Osteoblast (primary cell): Measurements from ENCODE around the gene WDFY4. TPM values are rescaled to one million over a fixed set of nuclear protein-coding genes. Genes with fewer than 3 reads are reported as not detected.

ENCODE experiments used
- DNase-seq: peaks from one replicate; pipeline ENCODE4 v3.0.0; 2011; ENCODE audit warnings: low spot score, mixed read lengths; ENCODE audit not compliant: insufficient read length; ENCODE audit errors: missing footprints
- H2AFZ ChIP-seq: 2 replicates; pipeline ENCODE4 v1.6.0; 2011; ENCODE audit warnings: mild to moderate bottlenecking, low read length
- H3K27ac ChIP-seq: 2 replicates; pipeline ENCODE4 v1.5.1; 2011; ENCODE audit warnings: mild to moderate bottlenecking, low read depth, low read length, moderate library complexity
- H3K27me3 ChIP-seq: 2 replicates; pipeline ENCODE4 v1.6.0; 2012; ENCODE audit warnings: mild to moderate bottlenecking, control low read depth, inconsistent platforms, low read length, moderate library complexity; ENCODE audit not compliant: insufficient read depth
- H3K36me3 ChIP-seq: 2 replicates; pipeline ENCODE4 v1.5.1; 2011; ENCODE audit warnings: mild to moderate bottlenecking, low read length, control low read depth, moderate library complexity; ENCODE audit not compliant: insufficient read depth
- H3K4me1 ChIP-seq: 2 replicates; pipeline ENCODE4 v1.5.1; 2011; ENCODE audit warnings: mild to moderate bottlenecking, low read length, control low read depth, moderate library complexity; ENCODE audit not compliant: insufficient read depth
- H3K4me2 ChIP-seq: 2 replicates; pipeline ENCODE4 v1.6.0; 2011; ENCODE audit warnings: mild to moderate bottlenecking, low read length; ENCODE audit not compliant: insufficient read depth
- H3K4me3 ChIP-seq: fragments of 200-600 bp; sonication (generic); 3 replicates; pipeline ENCODE4 v1.5.1; 2012; ENCODE audit warnings: mild to moderate bottlenecking, low read length, inconsistent platforms; ENCODE audit not compliant: insufficient read depth
- H3K79me2 ChIP-seq: 2 replicates; pipeline ENCODE4 v1.6.0; 2012; ENCODE audit warnings: mild to moderate bottlenecking, low read length, control low read depth, inconsistent platforms; ENCODE audit not compliant: insufficient read depth
- H3K9me3 ChIP-seq: 2 replicates; pipeline ENCODE4 v1.5.1; 2011; ENCODE audit warnings: low read depth, low read length, control low read depth
- H4K20me1 ChIP-seq: 2 replicates; pipeline ENCODE4 v1.6.0; 2012; ENCODE audit warnings: mild to moderate bottlenecking, low read length, control low read depth; ENCODE audit not compliant: insufficient read depth
- total RNA-seq: library from RNA; depleted of rRNA; stranded (reverse); fragments of >200 nt; gene quantifications from 2 replicates; pipeline ENCODE4 v1.2.3, GENCODE V29; 2012
- TF ChIP-seq, protein P1 (sequence below): IDR thresholded peaks from 2 replicates; pipeline ENCODE4 v1.5.1; 2011; ENCODE audit warnings: mild to moderate bottlenecking, low read depth, low read length, moderate library complexity; ENCODE audit errors: extremely low read depth

The WDFY4 gene
- total RNA-seq, 1 donor = 0.36 TPM

DNA sequence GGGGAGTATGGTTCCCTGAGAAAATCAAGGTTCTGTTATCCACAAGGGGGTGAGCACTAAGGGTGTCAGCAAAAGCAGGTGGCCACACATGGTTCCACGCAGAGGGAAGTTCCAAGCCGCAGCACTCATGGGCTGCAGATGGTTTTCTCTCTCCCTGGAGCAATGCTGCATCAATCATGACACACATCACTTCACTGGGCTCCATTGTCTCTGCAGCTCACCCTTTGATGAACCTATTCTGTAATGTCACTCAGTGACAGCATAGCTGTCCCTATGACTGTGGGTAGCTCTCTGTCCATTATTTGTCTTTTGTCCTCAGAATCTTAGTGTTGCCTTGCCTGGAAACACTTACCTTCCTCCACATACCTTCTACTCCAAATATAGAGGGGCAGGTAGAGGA, 220.2 kb downstream of the WDFY4 start:
- H2AFZ ChIP-seq = no peak overlapping the region
- H3K27me3 ChIP-seq = peaks cover 7% of the 10 kb centered on the region
- H3K27ac ChIP-seq = no peak overlapping the region
- no peak for DNase-seq
- no peaks in the 10 kb centered on the region for H3K36me3 ChIP-seq
- H4K20me1 ChIP-seq = no peaks in the 10 kb centered on the region
- TF ChIP-seq, protein P1, sequence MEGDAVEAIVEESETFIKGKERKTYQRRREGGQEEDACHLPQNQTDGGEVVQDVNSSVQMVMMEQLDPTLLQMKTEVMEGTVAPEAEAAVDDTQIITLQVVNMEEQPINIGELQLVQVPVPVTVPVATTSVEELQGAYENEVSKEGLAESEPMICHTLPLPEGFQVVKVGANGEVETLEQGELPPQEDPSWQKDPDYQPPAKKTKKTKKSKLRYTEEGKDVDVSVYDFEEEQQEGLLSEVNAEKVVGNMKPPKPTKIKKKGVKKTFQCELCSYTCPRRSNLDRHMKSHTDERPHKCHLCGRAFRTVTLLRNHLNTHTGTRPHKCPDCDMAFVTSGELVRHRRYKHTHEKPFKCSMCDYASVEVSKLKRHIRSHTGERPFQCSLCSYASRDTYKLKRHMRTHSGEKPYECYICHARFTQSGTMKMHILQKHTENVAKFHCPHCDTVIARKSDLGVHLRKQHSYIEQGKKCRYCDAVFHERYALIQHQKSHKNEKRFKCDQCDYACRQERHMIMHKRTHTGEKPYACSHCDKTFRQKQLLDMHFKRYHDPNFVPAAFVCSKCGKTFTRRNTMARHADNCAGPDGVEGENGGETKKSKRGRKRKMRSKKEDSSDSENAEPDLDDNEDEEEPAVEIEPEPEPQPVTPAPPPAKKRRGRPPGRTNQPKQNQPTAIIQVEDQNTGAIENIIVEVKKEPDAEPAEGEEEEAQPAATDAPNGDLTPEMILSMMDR = no peak
- no peak overlapping the region for H3K4me3 ChIP-seq
- no peaks in the 10 kb centered on the region for H3K4me1 ChIP-seq
- no peaks in the 10 kb centered on the region for H3K79me2 ChIP-seq
- H3K9me3 ChIP-seq = no peaks in the 10 kb centered on the region
- H3K4me2 ChIP-seq = no peak overlapping the region

- no peak overlapping the region for H3K4me2 ChIP-seq
- no peaks in the 10 kb centered on the region for H3K4me1 ChIP-seq
- H3K27me3 ChIP-seq = peaks cover 7% of the 10 kb centered on the region
- H4K20me1 ChIP-seq = no peaks in the 10 kb centered on the region
- TF ChIP-seq, protein P1 = no peak
- no peak overlapping the region for H3K27ac ChIP-seq
- no peaks in the 10 kb centered on the region for H3K36me3 ChIP-seq
- no peaks in the 10 kb centered on the region for H3K9me3 ChIP-seq
- no peaks in the 10 kb centered on the region for H3K79me2 ChIP-seq
- H3K4me3 ChIP-seq = no peak overlapping the region
- H2AFZ ChIP-seq = no peak overlapping the region
- no peak for DNase-seq
Measured at GRCh38 chr10:48905311-48905710, 220.6 kb downstream of the WDFY4 start.

GRCh38 chr10:48906841-48907240, 222.2 kb downstream of the WDFY4 start:
- no peak for DNase-seq
- no peak overlapping the region for H3K27ac ChIP-seq
- H3K9me3 ChIP-seq = no peaks in the 10 kb centered on the region
- no peaks in the 10 kb centered on the region for H3K36me3 ChIP-seq
- TF ChIP-seq, protein P1 = no peak
- no peaks in the 10 kb centered on the region for H3K79me2 ChIP-seq
- peaks cover 7% of the 10 kb centered on the region for H3K27me3 ChIP-seq
- no peaks in the 10 kb centered on the region for H3K4me1 ChIP-seq
- H3K4me2 ChIP-seq = no peak overlapping the region
- no peak overlapping the region for H2AFZ ChIP-seq
- no peaks in the 10 kb centered on the region for H4K20me1 ChIP-seq
- H3K4me3 ChIP-seq = no peak overlapping the region

DNA sequence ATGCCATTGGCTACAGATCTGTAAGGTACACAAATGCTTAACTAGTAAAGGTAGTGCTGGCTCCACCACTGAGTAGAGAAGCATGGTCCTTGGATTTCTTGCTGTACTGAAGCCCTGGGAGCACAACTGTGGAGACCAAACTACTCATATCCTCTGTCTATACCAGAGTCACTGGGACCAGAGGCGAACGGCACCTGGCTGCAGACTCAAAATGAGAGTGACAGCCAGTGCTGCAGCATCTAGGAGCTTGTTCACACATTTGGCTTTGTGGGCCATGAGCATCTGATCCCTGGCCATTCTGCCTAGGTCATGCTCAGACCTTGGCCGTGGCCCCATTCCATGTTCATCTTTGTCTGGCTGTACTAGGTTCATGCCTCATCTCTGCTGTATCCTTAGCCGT, 223.1 kb downstream of the WDFY4 start:
- Histone ChIP-seq H4K20me1 (no peaks in the 10 kb centered on the region), H3K79me2 (no peaks in the 10 kb centered on the region)
- TF ChIP-seq, protein P1 = no peak

More for the DNA sequence above, 223.1 kb downstream of the WDFY4 start:
- H3K4me1 ChIP-seq = no peaks in the 10 kb centered on the region
- DNase-seq = no peak
- H2AFZ ChIP-seq = no peak overlapping the region
- peaks cover 7% of the 10 kb centered on the region for H3K27me3 ChIP-seq
- no peaks in the 10 kb centered on the region for H3K9me3 ChIP-seq
- H3K36me3 ChIP-seq = no peaks in the 10 kb centered on the region
- H3K4me2 ChIP-seq = no peak overlapping the region
- no peak overlapping the region for H3K27ac ChIP-seq
- no peak overlapping the region for H3K4me3 ChIP-seq
